ENCODE data around the gene TUBG1.
"Not testable (repeated sequence)": the region's sequence is repeated elsewhere in the genome, so short reads cannot be mapped to it uniquely, and the experiment has no call there.

Gene TUBG1

GRCh38 chr17:42651392-42651791 lies 41.9 kb downstream of the TUBG1 start:
- DNase-seq (ENCODE audit: extremely low read depth, low read depth): no peak
- TF ChIP-seq CTCF (IDR thresholded peaks at IDR 0.05; ENCODE audit: low read depth, low read length, missing control alignments): no peak

GRCh38 chr17:42653179-42654124 lies 44.0 kb downstream of the TUBG1 start:
- peak; percentile 74 for DNase-seq (ENCODE audit: extremely low read depth, low read depth)
- H3K4me3 ChIP-seq (replicated peaks; ENCODE audit: low read depth, low read length): peak overlapping the region; percentile 40

More at GRCh38 chr17:42651392-42651791, 41.9 kb downstream of the TUBG1 start:
- H3K4me3 ChIP-seq (replicated peaks; ENCODE audit: low read depth, low read length): no peak overlapping the region

GRCh38 chr17:42655528-42655927 lies 46.0 kb downstream of the TUBG1 start:
- TF ChIP-seq CTCF (IDR thresholded peaks at IDR 0.05; ENCODE audit: low read depth, low read length, missing control alignments): no peak
- H3K4me3 ChIP-seq (replicated peaks; ENCODE audit: low read depth, low read length): no peak overlapping the region
- DNase-seq (ENCODE audit: extremely low read depth, low read depth): no peak

More at GRCh38 chr17:42653179-42654124, 44.0 kb downstream of the TUBG1 start:
- TF ChIP-seq CTCF (IDR thresholded peaks at IDR 0.05; ENCODE audit: low read depth, low read length, missing control alignments): no peak

- no peak for TF ChIP-seq CTCF (IDR thresholded peaks at IDR 0.05; ENCODE audit: low read depth, low read length, missing control alignments)
- no peak overlapping the region for H3K4me3 ChIP-seq (replicated peaks; ENCODE audit: low read depth, low read length)
- DNase-seq (ENCODE audit: extremely low read depth, low read depth): no peak
These were observed 48.5 kb downstream of the TUBG1 start for GRCh38 chr17:42657824-42658588.

GRCh38 chr17:42659079-42659931 lies 49.8 kb downstream of the TUBG1 start, which contains the start of gene TUBG2:
Gene TUBG2 (plus strand): TSS chr17:42659284. CDS start chr17:42659504, 220 bp downstream.
- peak within 1 kb of the TSS; percentile 68 for H3K4me3 ChIP-seq (replicated peaks; ENCODE audit: low read depth, low read length)
- no peak for DNase-seq (ENCODE audit: extremely low read depth, low read depth)
- no peak for TF ChIP-seq CTCF (IDR thresholded peaks at IDR 0.05; ENCODE audit: low read depth, low read length, missing control alignments)

- peak overlapping the region; percentile 68 for H3K4me3 ChIP-seq (replicated peaks; ENCODE audit: low read depth, low read length)
- not testable (repeated sequence) for DNase-seq (ENCODE audit: extremely low read depth, low read depth)
These were observed 50.4 kb downstream of the TUBG1 start for GRCh38 chr17:42659932-42660274.
